Measurements from ENCODE around the gene SALL3. TPM values are rescaled to one million over a fixed set of nuclear protein-coding genes. Genes with fewer than 3 reads are reported as not detected.

SALL3 gene
- total and polyA plus RNA-seq, 8 donors, result not detected

GRCh38 chr18:78991446-78991845, 11.8 kb downstream of the SALL3 start:
- Histone ChIP-seq H3K4me1 (no peaks in the 10 kb centered on the region), H3K36me3 (no peaks in the 10 kb centered on the region), H3K27me3 (peaks cover 0 to 52% (median 6%) of the 10 kb centered on the region in 3 donors), H3K9me3 (no peaks in the 10 kb centered on the region), H3K4me3 (no peak overlapping the region), H3K27ac (no peak overlapping the region)
- WGBS, 5 donors, result 66 to 85% (median 76%) methylated on average over 13 of the region's 13 CpGs
- DNase-seq, result no peak
- intact Hi-C loops (cut with DNase I; ENCODE audit: low total_unique reads), result no loop called here
- TF ChIP-seq EP300 (IDR thresholded peaks at IDR 0.05), result no peak
- TF ChIP-seq POLR2A (IDR thresholded peaks at IDR 0.05), result no peak
- TF ChIP-seq POLR2AphosphoS5 (IDR thresholded peaks at IDR 0.05), result no peak
- TF ChIP-seq, protein P1, sequence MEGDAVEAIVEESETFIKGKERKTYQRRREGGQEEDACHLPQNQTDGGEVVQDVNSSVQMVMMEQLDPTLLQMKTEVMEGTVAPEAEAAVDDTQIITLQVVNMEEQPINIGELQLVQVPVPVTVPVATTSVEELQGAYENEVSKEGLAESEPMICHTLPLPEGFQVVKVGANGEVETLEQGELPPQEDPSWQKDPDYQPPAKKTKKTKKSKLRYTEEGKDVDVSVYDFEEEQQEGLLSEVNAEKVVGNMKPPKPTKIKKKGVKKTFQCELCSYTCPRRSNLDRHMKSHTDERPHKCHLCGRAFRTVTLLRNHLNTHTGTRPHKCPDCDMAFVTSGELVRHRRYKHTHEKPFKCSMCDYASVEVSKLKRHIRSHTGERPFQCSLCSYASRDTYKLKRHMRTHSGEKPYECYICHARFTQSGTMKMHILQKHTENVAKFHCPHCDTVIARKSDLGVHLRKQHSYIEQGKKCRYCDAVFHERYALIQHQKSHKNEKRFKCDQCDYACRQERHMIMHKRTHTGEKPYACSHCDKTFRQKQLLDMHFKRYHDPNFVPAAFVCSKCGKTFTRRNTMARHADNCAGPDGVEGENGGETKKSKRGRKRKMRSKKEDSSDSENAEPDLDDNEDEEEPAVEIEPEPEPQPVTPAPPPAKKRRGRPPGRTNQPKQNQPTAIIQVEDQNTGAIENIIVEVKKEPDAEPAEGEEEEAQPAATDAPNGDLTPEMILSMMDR (IDR thresholded peaks at IDR 0.05), result no peak

DNA sequence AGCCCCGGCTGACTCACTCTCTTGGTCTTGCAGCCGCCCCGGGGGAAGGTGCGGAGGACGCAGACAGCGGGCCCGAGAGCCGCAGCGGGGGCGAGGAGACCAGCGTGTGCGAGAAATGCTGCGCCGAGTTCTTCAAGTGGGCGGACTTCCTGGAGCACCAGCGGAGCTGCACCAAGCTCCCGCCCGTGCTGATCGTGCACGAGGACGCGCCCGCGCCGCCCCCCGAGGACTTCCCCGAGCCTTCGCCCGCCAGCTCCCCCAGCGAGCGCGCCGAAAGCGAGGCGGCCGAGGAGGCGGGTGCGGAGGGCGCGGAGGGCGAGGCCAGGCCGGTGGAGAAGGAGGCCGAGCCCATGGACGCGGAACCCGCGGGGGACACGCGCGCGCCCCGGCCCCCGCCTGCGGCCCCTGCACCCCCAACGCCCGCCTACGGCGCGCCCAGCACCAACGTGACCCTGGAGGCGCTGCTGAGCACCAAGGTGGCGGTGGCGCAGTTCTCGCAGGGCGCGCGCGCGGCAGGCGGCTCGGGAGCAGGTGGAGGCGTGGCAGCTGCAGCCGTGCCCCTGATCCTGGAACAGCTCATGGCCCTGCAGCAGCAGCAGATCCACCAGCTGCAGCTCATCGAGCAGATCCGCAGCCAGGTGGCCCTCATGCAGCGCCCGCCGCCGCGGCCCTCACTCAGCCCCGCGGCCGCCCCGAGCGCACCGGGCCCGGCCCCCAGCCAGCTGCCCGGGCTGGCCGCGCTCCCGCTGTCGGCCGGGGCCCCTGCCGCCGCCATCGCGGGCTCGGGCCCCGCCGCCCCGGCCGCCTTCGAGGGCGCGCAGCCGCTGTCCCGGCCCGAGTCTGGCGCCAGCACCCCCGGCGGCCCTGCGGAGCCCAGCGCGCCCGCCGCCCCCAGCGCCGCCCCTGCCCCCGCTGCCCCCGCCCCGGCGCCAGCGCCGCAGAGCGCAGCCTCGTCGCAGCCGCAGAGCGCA, 12.7 kb downstream of the SALL3 start:
- Histone ChIP-seq H3K9me3 (no peaks in the 10 kb centered on the region), H3K27me3 (peaks cover 0 to 52% (median 3%) of the 10 kb centered on the region in 3 donors), H3K4me3 (no peak overlapping the region), H3K36me3 (no peaks in the 10 kb centered on the region), H3K4me1 (no peaks in the 10 kb centered on the region), H3K27ac (no peak overlapping the region)
- no peak for TF ChIP-seq EP300 (IDR thresholded peaks at IDR 0.05)
- no peak for TF ChIP-seq POLR2A (IDR thresholded peaks at IDR 0.05)
- 72 to 95% (median 89%) methylated on average over 67 to 129 of the region's 129 CpGs for WGBS, 5 donors
- intact Hi-C loops (cut with DNase I; ENCODE audit: low total_unique reads), result no loop called here
- DNase-seq, result no peak

GRCh38 chr18:78993014-78993926, 13.7 kb downstream of the SALL3 start:
- Histone ChIP-seq H3K36me3 (no peaks in the 10 kb centered on the region), H3K4me3 (no peak overlapping the region), H3K4me1 (no peaks in the 10 kb centered on the region), H3K27ac (no peak overlapping the region), H3K27me3 (peaks cover 0 to 44% (median 0%) of the 10 kb centered on the region in 3 donors), H3K9me3 (no peaks in the 10 kb centered on the region)
- intact Hi-C loops (cut with DNase I; ENCODE audit: low total_unique reads), result no loop called here
- TF ChIP-seq, protein P1 (IDR thresholded peaks at IDR 0.05), result no peak
- TF ChIP-seq POLR2A (IDR thresholded peaks at IDR 0.05) (no peak), POLR2AphosphoS5 (IDR thresholded peaks at IDR 0.05) (no peak), EP300 (IDR thresholded peaks at IDR 0.05) (no peak)
- DNase-seq, result no peak
- WGBS, 5 donors, result 97 to 98% (median 97%) methylated on average over 80 to 90 of the region's 90 CpGs

DNA sequence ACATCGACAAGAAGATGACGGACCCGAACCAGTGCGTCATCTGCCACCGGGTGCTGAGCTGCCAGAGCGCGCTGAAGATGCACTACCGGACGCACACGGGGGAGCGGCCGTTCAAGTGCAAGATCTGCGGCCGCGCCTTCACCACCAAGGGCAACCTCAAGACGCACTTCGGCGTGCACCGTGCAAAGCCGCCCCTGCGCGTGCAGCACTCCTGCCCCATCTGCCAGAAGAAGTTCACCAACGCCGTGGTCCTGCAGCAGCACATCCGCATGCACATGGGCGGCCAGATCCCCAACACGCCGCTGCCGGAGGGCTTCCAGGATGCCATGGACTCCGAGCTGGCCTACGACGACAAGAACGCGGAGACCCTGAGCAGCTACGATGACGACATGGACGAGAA, 14.4 kb downstream of the SALL3 start:
- DNase-seq, result no peak
- Histone ChIP-seq H3K27ac (no peak overlapping the region), H3K4me3 (no peak overlapping the region), H3K4me1 (no peaks in the 10 kb centered on the region), H3K9me3 (no peaks in the 10 kb centered on the region), H3K36me3 (no peaks in the 10 kb centered on the region), H3K27me3 (peaks cover 0 to 37% (median 4%) of the 10 kb centered on the region in 3 donors)
- WGBS, 5 donors, result 95 to 98% (median 97%) methylated on average over 28 to 37 of the region's 37 CpGs
- TF ChIP-seq, protein P1 (IDR thresholded peaks at IDR 0.05), result no peak
- TF ChIP-seq EP300 (IDR thresholded peaks at IDR 0.05) (no peak), POLR2A (IDR thresholded peaks at IDR 0.05) (no peak), POLR2AphosphoS5 (IDR thresholded peaks at IDR 0.05) (no peak)
- intact Hi-C loops (cut with DNase I; ENCODE audit: low total_unique reads), result no loop called here
